SK-N-SH (cell line): ENCODE results near the gene MYL12B. TPM values are rescaled to one million over a fixed set of nuclear protein-coding genes. Genes with fewer than 3 reads are reported as not detected.

Source experiments
- CTCF ChIA-PET: fragments of 300-600, 350-600 bp; formaldehyde crosslinking; extraction: SDS; loops from one replicate; lab custom pipeline; 2021; lab: Yijun Ruan, JAX
- POLR2A ChIA-PET: fragments of 350-600 bp; sonication (Branson Sonifier 250); formaldehyde crosslinking; extraction: SDS; loops from one replicate; lab custom pipeline; 2020; ENCODE audit warnings: antibody characterized with exemption, inconsistent platforms; lab: Yijun Ruan, JAX
- DNase-seq: peaks from one replicate; pipeline ENCODE4 v3.0.0; 2012
- H2AFZ ChIP-seq: fragments of 200-600 bp; sonication (generic); 2 replicates; pipeline ENCODE4 v1.8.1; 2016; ENCODE audit warnings: antibody characterized with exemption, mild to moderate bottlenecking, low read depth
- H3F3A ChIP-seq: fragments of 200-600 bp; sonication (generic); replicated peaks from 2 replicates; pipeline ENCODE3; 2016; ENCODE audit warnings: antibody characterized with exemption, mild to moderate bottlenecking; ENCODE audit not compliant: insufficient read depth
- H3K27ac ChIP-seq, 2 experiments: fragments of 200-500 bp in 1 of 2; fragments of 200-600 bp in 1 of 2; sonication (Bioruptor generic) in 1 of 2; sonication (generic), shearing (Covaris generic) in 1 of 2; 2 replicates each; pipeline versions ENCODE4 v1.5.1 to v1.6.1; 2014 to 2016; ENCODE audit warnings: low read depth in 2 of 2, inconsistent platforms in 1 of 2, low read length in 1 of 2, mild to moderate bottlenecking in 1 of 2, mixed read lengths in 1 of 2
- H3K27me3 ChIP-seq: fragments of 200-600 bp; sonication (generic), shearing (Covaris generic); 2 replicates; pipeline ENCODE4 v1.6.1; 2016; ENCODE audit warnings: mixed run types; ENCODE audit not compliant: insufficient read depth
- H3K36me3 ChIP-seq, 2 experiments: fragments of 200-500 bp in 1 of 2; fragments of 200-600 bp in 1 of 2; sonication (Bioruptor generic) in 1 of 2; sonication (generic) in 1 of 2; replicated peaks in 1 of 2; 2 replicates each; pipeline versions ENCODE3 to v1.5.1; 2014 to 2016; ENCODE audit warnings: low read length in 1 of 2, mild to moderate bottlenecking in 1 of 2; ENCODE audit not compliant: insufficient read depth in 2 of 2, control insufficient read depth in 1 of 2
- H3K4me1 ChIP-seq, 2 experiments: fragments of 200-500 bp in 1 of 2; fragments of 200-600 bp in 1 of 2; sonication (Bioruptor generic) in 1 of 2; sonication (generic), shearing (Covaris generic) in 1 of 2; 2 replicates each; pipeline versions ENCODE4 v1.5.1 to v1.6.1; 2014 to 2016; ENCODE audit warnings: low read depth in 1 of 2, low read length in 1 of 2, mixed run types in 1 of 2; ENCODE audit not compliant: insufficient read depth in 2 of 2, control insufficient read depth in 1 of 2
- H3K4me2 ChIP-seq: fragments of 200-600 bp; sonication (generic), shearing (Covaris generic); 2 replicates; pipeline ENCODE4 v1.6.1; 2017; ENCODE audit warnings: mixed run types
- H3K4me3 ChIP-seq, 2 experiments: fragments of 200-500 bp in 1 of 2; fragments of 200-600 bp in 1 of 2; sonication (Bioruptor generic) in 1 of 2; sonication (generic), shearing (Covaris generic) in 1 of 2; 2 replicates each; pipeline versions ENCODE4 v1.5.1 to v1.8.1; 2014 to 2016; ENCODE audit warnings: low read depth in 2 of 2, inconsistent platforms in 1 of 2, low read length in 1 of 2, mild to moderate bottlenecking in 1 of 2, mixed read lengths in 1 of 2, moderate library complexity in 1 of 2
- H3K79me2 ChIP-seq: fragments of 200-600 bp; sonication (generic); 2 replicates; pipeline ENCODE4 v1.8.1; 2017; ENCODE audit warnings: mild to moderate bottlenecking; ENCODE audit not compliant: insufficient read depth
- H3K9ac ChIP-seq: fragments of 200-600 bp; sonication (generic); 2 replicates; pipeline ENCODE4 v1.6.1; 2017; ENCODE audit warnings: mixed run types
- H3K9me2 ChIP-seq: fragments of 200-600 bp; sonication (generic); 2 replicates; pipeline ENCODE4 v1.6.1; 2017; ENCODE audit warnings: mixed run types
- H3K9me3 ChIP-seq: fragments of 200-600 bp; sonication (generic); 2 replicates; pipeline ENCODE4 v1.6.1; 2017; ENCODE audit warnings: mixed run types, mild to moderate bottlenecking, moderate library complexity
- H4K20me1 ChIP-seq: fragments of 200-600 bp; sonication (generic); 2 replicates; pipeline ENCODE4 v1.6.1; 2017; ENCODE audit warnings: mild to moderate bottlenecking, mixed run types; ENCODE audit not compliant: insufficient read depth
- ELF1 ChIP-seq: IDR thresholded peaks from 2 replicates; pipeline ENCODE4 v1.4.0; 2012
- EP300 ChIP-seq, 2 experiments: IDR thresholded peaks; 2 replicates each; pipeline versions ENCODE4 v1.4.0 to v1.6.1; 2012; ENCODE audit warnings: borderline replicate concordance in 1 of 2, low read depth in 1 of 2, low read length in 1 of 2
- FOSL2 ChIP-seq: IDR thresholded peaks from 2 replicates; pipeline ENCODE4 v1.4.0; 2012; ENCODE audit warnings: low read depth, mild to moderate bottlenecking, moderate library complexity, borderline replicate concordance
- GABPA ChIP-seq: IDR thresholded peaks from 2 replicates; pipeline ENCODE4 v1.4.0; 2012; ENCODE audit warnings: low read depth, mild to moderate bottlenecking
- GATA2 ChIP-seq: sonication (generic); formaldehyde crosslinking; IDR thresholded peaks from 2 replicates; pipeline ENCODE4 v1.5.0; 2020; ENCODE audit warnings: mild to moderate bottlenecking, missing genetic modification reagents
- NFIC ChIP-seq: IDR thresholded peaks from 2 replicates; pipeline ENCODE4 v1.4.0; 2012; ENCODE audit warnings: borderline replicate concordance
- NRF1 ChIP-seq: IDR thresholded peaks from 2 replicates; pipeline ENCODE4 v1.6.1; 2012; ENCODE audit warnings: low read depth, mild to moderate bottlenecking, low read length
- POLR2AphosphoS5 ChIP-seq: IDR thresholded peaks from 2 replicates; pipeline ENCODE4 v1.6.1; 2012; ENCODE audit warnings: low read depth, low read length
- RXRA ChIP-seq: IDR thresholded peaks from 2 replicates; pipeline ENCODE4 v1.4.0; 2012; ENCODE audit warnings: low read depth, mild to moderate bottlenecking, borderline replicate concordance
- SMC3 ChIP-seq: IDR thresholded peaks from 2 replicates; pipeline ENCODE4 v1.6.1; 2012; ENCODE audit warnings: low read depth, low read length, improper control_type of control experiment
- ZBTB33 ChIP-seq: IDR thresholded peaks from 2 replicates; pipeline ENCODE4 v1.4.0; 2012; ENCODE audit warnings: low read depth, borderline replicate concordance
- WGBS: methylation state at CpG from one replicate; pipeline ENCODE4 v1.1.6; 2017; ENCODE audit warnings: low lambda C conversion rate; 5-methylcytosine and 5-hydroxymethylcytosine counted together
- polyA plus RNA-seq, 3 experiments: library from polyadenylated mRNA; depleted of rRNA; stranded (reverse); fragments of >200 nt; gene quantifications; 2 replicates each; pipeline ENCODE4 v1.2.3, GENCODE V29; 2012
- TF ChIP-seq, protein P1 (sequence below): fragments of 150-350 bp; IDR thresholded peaks from 2 replicates; pipeline ENCODE4 v1.6.1; 2016; ENCODE audit warnings: mild to moderate bottlenecking, low read depth, low read length

Gene MYL12B
- polyA plus RNA-seq, 1 of the 3 experiments (the other 2 are of a cell fraction) = 555 TPM

GRCh38 chr18:3284501-3284900 is 22.6 kb downstream of the MYL12B start:
- H3K79me2 ChIP-seq = no peaks in the 10 kb centered on the region
- H4K20me1 ChIP-seq = no peaks in the 10 kb centered on the region
- H3K36me3 ChIP-seq = no peaks in the 10 kb centered on the region
- H3K4me3 ChIP-seq = no peak overlapping the region
- no peak overlapping the region for H3K4me2 ChIP-seq
- peak overlapping the region in 1 of 2 experiments; percentile 90; a peak in 2 of 4 replicates for H3K27ac ChIP-seq
- peaks cover 9% of the 10 kb centered on the region for H3F3A ChIP-seq
- H3K9me2 ChIP-seq = no peaks in the 10 kb centered on the region
- TF ChIP-seq FOSL2 (no peak), SMC3 (no peak), EP300 (IDR thresholded peaks at IDR 0.05; ENCODE audit: borderline replicate concordance in 1 of 2, low read depth in 1 of 2, low read length in 1 of 2) (no peak), GABPA (no peak), POLR2AphosphoS5 (no peak)
- TF ChIP-seq, protein P1, sequence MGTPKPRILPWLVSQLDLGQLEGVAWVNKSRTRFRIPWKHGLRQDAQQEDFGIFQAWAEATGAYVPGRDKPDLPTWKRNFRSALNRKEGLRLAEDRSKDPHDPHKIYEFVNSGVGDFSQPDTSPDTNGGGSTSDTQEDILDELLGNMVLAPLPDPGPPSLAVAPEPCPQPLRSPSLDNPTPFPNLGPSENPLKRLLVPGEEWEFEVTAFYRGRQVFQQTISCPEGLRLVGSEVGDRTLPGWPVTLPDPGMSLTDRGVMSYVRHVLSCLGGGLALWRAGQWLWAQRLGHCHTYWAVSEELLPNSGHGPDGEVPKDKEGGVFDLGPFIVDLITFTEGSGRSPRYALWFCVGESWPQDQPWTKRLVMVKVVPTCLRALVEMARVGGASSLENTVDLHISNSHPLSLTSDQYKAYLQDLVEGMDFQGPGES = no peak
- DNase-seq = no peak
- H3K9ac ChIP-seq = no peak overlapping the region
- H3K4me1 ChIP-seq = peaks cover 4 to 25% of the 10 kb centered on the region in 2 experiments; a peak in 3 of 4 replicates
- H2AFZ ChIP-seq = no peak overlapping the region
- H3K27me3 ChIP-seq = no peaks in the 10 kb centered on the region
- ChIA-PET CTCF (interaction anchor here (0.8 to 13.0 kb wide), 9 partner anchors 13 to 380 kb away, joined by 3 to 233 read pairs (median 7); no protein-coding TSS in a partner anchor), POLR2A (interaction anchor here (0.7 to 1.9 kb wide), 4 partner anchors 13 to 380 kb away, joined by 3 to 10 read pairs (median 4); no protein-coding TSS in a partner anchor)
- H3K9me3 ChIP-seq = no peaks in the 10 kb centered on the region
- WGBS = 96% methylated on average over 9 of the region's 9 CpGs

DNA sequence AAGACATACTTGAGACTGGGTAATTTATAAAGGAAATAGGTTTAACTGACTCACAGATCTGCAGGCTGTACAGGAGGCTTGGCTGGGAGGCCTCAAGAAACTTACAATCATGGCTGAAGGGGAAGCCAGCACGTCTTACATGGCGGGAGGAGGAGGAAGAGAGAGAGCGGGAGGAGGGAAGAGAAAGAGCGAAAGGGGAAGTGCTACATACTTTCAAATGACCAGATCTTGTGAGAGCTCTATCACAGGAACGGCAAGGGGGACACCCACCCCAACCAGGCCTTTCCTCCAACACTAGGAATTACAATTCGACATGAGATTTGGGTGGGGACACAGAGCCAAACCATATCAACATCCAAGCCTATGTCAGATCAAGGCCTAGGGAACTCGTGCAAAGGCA is 24.2 kb downstream of the MYL12B start:
- H3K27ac ChIP-seq = no peak overlapping the region
- H3K9me2 ChIP-seq = no peaks in the 10 kb centered on the region
- no peaks in the 10 kb centered on the region for H3K36me3 ChIP-seq
- H2AFZ ChIP-seq = no peak overlapping the region
- no peak for TF ChIP-seq GATA2 (CRISPR knock-in tag)
- no peak for TF ChIP-seq ZBTB33
- no peak for TF ChIP-seq ELF1
- TF ChIP-seq GABPA = no peak
- no peak for TF ChIP-seq RXRA
- TF ChIP-seq NRF1 = no peak
- no peak for TF ChIP-seq NFIC
- no peaks in the 10 kb centered on the region for H4K20me1 ChIP-seq
- DNase-seq = no peak
- CTCF ChIA-PET = interaction anchor here (1.1 to 13.0 kb wide), 5 partner anchors 11 to 417 kb away, joined by 3 to 233 read pairs (median 6); no protein-coding TSS in a partner anchor
- no peaks in the 10 kb centered on the region for H3K9me3 ChIP-seq
- no peak overlapping the region for H3K4me2 ChIP-seq
- 83% methylated on average over 7 of the region's 7 CpGs for WGBS
- peaks cover 4 to 25% of the 10 kb centered on the region in 2 experiments; a peak in 3 of 4 replicates for H3K4me1 ChIP-seq
- no peaks in the 10 kb centered on the region for H3K27me3 ChIP-seq
- H3F3A ChIP-seq = no peaks in the 10 kb centered on the region
- H3K4me3 ChIP-seq = no peak overlapping the region
- POLR2A ChIA-PET = interaction anchor here (0.7 kb wide), 1 partner anchor 302 kb away, joined by 4 read pairs; no protein-coding TSS in a partner anchor
- no peak overlapping the region for H3K9ac ChIP-seq
- no peaks in the 10 kb centered on the region for H3K79me2 ChIP-seq
